Measurements from ENCODE around the gene HHATL.
"Not testable (repeated sequence)": the region's sequence is repeated elsewhere in the genome, so short reads cannot be mapped to it uniquely, and the experiment has no call there.

Gene HHATL

DNA sequence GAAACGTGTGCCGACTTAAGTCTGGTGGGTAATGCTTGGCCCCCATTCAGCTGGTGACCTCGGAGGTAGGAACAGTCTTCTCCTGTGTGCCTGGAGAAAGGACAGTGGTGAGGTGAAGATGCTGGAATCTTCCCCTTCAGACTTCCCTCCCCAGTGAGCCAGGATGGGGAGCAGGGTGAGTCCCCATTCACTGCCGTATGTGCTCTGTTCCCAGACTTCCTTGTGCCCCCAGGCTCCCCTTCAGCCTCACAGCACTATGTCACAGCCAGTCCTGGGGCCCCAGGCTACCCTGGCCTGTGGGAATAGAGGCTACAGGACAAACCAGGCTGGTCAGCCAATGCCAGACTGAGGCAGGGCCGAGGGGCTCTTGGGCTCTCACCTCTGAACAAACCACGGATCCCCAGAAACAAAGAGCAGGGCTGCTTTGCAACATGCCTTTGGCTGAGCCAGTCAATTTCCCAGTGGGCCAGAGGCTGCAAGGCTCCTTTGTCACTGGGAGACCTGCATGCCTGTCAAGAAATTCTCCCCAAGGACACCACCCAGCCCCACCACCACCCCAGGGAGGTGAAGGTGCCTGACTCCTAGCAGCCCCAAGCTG lies 31.8 kb upstream of the HHATL start:
- in situ Hi-C loops (cut with HindIII; ENCODE audit: low sequenced_read_pairs), result no loop called here

DNA sequence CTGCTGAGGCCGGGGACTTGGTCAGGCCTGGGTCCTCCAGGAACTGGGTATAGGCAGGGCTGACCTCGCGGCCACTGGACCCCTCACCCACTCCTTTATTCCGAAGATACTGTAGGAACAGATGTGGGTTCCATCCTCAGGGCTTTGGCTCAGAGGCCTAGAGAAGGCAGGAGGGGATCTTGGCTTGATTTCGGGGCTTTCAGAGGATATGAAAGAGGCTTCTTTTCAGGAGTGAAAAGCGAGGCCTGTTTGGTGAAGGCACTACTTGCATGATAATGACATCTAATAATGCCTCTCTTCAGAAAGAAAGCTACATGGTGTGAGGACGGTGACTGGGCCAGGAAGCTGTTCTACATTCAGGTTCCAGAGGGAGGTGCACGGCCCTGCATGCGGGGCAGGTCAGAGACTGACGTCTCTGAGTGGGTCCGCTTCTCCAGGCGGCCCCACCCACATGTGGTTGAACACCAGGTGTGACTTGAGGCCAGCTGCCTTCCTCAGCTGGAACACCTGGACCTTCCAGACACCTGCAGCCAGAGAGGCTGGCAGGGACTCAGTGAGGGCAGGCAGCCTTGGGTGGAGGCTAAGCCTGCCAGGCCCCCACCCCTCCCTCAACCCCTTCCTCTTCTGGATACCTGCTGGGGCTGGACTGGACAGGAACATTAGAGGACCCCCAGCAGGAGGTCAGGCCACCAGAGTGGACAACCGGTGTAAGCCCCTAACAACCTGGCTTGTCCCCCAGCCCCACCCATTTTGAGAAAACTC lies 31.1 kb upstream of the HHATL start:
- in situ Hi-C loops (cut with HindIII; ENCODE audit: low sequenced_read_pairs), result no loop called here

GRCh38 chr3:42732829-42733459 lies 30.3 kb upstream of the HHATL start:
- in situ Hi-C loops (cut with HindIII; ENCODE audit: low sequenced_read_pairs), result no loop called here

DNA sequence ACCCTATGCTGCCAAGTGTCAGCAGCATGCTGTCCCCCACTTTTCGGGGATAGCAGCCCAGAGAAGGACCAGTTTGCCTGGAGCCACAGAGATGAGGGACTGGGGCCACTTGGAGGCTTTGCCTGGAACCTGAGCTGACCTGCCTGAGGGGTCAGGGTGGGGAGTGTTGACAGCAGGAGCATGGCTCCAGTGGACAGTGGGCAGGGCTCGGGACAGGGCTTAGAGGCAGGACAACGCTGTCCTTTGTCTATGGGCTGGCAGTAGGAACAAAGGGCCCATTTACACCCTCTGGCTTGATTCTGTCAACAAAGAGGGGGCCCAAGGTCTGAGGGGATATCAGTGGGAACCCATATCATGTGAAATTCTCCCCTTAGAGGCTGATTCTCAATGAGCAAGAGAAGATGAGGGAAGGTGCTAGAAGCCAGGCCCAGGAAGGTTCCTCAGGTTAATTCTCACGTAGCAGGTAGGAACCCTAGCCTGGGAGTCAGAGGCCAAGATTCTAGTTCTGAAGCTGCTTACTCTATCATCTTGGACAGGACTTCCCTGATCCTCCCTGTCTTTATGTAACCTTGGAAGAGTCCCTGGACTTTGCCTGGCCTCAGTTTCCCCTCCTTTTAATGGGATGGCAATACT lies 29.7 kb upstream of the HHATL start:
- in situ Hi-C loops (cut with HindIII; ENCODE audit: low sequenced_read_pairs), result no loop called here

GRCh38 chr3:42731476-42732195 lies 29.0 kb upstream of the HHATL start:
- in situ Hi-C loops (cut with HindIII; ENCODE audit: low sequenced_read_pairs), result no loop called here

DNA sequence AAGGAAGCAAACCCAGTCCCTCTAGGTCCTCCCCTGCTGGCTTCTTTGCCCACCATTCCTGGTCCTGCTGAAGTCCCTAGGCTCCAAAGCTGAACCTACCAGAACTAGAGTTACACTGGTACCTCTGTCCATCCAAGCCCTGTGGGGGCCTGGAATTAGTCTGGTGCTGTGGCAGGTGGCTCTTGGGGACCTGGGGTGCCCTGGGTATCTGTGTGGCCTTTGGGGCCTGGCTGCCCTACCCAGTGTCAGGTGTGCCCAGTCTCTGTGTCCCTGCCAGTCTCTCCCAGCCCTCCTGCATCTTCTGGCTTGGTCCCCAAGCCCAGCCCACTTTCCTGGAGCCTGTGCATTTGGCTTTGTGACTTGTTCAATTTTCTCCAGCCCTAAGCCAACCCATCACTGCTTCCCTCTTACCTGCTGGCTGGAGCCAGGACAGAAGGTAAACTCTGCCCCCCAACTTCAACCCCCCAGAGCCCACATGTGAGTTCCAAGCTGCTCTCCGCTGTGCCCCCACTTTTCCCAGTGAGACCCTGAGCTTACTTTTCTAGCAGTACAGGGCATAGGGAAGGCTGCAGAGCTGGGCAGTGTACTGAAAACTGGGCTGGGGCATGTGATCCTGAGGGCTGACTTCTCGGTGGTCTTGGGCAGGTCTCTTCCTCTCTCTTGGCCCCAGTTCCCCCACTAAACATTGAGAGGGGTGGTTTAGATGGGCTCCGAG lies 28.3 kb upstream of the HHATL start:
- in situ Hi-C loops (cut with HindIII; ENCODE audit: low sequenced_read_pairs), result no loop called here

- in situ Hi-C loops (cut with HindIII; ENCODE audit: low sequenced_read_pairs), result no loop called here
Measured at GRCh38 chr3:42730294-42730693, 27.7 kb upstream of the HHATL start.

GRCh38 chr3:42729404-42730145 lies 27.0 kb upstream of the HHATL start:
- in situ Hi-C loops (cut with HindIII; ENCODE audit: low sequenced_read_pairs), result no loop called here

DNA sequence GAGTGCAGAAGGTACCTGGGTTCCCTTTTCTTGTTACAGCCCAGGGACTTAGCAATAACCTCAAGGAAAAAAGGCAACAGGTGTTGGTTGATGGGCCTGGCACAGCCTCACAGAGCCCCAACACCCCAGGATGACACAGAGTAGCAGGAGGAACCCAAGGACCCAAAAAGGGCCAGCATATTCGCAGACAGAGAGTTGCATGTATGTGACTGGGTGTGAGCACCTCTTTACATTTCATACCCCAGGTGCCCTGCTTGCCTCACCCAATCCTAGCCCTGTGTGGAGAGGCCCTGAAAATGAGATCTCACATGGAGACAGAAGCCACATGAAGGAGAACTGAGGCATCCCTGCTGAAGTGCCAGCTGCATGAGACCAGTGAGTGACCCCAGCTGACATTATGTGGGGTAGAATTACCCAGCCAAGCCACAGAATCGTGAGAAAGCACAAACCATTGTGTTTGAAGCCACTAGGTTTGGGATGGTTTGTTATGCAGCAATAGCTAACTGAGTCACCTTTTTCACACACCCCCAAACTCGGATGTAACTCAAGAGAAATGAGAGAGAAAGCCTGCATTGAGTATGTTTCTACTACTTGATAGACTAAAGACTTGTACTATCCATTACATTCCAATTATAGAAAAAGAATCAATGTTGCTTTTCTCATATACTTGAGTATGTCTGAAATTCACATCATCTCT lies 26.2 kb upstream of the HHATL start:
- in situ Hi-C loops (cut with HindIII; ENCODE audit: low sequenced_read_pairs), result no loop called here

- in situ Hi-C loops (cut with HindIII; ENCODE audit: low sequenced_read_pairs), result no loop called here
Measured at GRCh38 chr3:42728056-42728455, 25.5 kb upstream of the HHATL start.

DNA sequence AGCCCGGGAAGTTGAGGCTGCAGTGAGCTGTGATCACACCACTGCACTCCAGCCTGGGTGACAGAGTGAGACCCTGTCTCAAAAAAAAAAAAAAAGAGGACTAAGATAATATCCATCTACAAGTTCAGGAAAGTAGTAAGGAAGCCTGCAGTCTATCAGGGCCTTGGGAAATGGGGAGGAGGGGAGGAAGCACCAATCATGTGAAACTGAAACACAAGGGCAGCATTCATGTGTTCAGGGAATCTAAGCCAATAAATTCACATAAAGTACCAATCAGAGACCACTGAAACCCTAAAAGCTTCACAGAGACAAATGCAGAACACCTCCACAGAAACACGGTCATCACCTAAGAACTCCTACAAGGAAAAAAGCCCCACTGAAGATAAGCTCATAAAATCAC lies 22.9 kb upstream of the HHATL start:
- in situ Hi-C loops (cut with HindIII; ENCODE audit: low sequenced_read_pairs), result no loop called here

DNA sequence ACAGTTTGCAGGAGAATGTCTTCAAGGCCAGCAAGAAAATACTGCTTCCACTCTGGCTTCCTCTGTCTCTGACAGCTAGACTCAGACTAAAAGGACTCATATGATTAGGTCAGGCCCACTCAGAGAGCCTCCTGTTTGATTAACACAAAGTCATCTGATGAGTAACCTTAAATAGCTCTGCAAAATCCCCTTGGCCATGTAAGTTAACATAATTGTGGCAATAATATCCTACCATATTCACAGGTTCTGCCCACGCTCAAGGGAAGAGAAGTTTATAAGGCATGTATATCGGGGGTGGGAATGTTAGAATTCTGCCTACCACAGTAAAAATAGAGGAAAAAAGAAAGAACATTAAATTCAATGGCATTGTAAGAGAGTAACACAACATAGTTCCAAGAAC lies 20.6 kb upstream of the HHATL start:
- in situ Hi-C loops (cut with HindIII; ENCODE audit: low sequenced_read_pairs), result no loop called here

DNA sequence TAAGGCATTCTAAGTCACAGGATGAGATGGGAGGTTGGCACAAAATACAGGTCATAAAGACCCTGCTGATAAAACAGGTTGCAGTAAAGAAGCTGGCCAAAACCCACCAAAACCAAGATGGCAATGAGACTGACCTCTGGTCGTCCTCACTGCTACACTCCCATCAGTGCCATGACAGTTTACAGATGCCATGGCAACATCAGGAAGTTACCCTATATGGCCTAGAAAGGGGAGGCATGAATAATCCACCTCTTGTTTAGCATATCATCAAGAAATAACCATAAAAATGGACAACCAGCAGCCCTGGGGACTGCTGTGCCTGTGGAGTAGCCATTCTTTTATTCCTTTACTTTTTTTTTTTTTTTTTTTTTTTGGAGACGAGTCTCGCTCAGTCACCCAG lies 19.8 kb upstream of the HHATL start:
- in situ Hi-C loops (cut with HindIII; ENCODE audit: low sequenced_read_pairs), result not testable (repeated sequence)

- in situ Hi-C loops (cut with HindIII; ENCODE audit: low sequenced_read_pairs), result no loop called here
Measured at GRCh38 chr3:42721690-42722089, 19.1 kb upstream of the HHATL start.

DNA sequence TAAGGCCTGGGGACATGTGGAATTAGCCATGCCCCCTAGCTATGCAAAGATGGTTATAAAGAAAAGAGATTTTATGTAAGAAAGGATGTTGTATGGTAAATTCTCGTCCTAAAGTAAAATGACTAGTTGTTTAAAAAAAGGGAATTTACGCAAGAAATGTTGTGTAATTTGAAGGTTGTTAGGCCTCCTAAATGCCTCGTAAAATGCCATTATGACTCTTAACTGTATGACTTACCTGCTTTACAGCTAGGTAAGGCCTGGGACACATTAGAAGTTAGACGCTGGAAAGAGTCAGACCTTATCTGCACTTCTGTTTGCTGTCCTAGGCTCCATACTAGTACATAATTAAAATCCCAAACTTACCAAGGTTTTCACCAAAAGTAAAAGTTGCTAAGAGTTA lies 17.5 kb upstream of the HHATL start:
- in situ Hi-C loops (cut with HindIII; ENCODE audit: low sequenced_read_pairs), result no loop called here

GRCh38 chr3:42719002-42719401 lies 16.4 kb upstream of the HHATL start:
- in situ Hi-C loops (cut with HindIII; ENCODE audit: low sequenced_read_pairs), result no loop called here

DNA sequence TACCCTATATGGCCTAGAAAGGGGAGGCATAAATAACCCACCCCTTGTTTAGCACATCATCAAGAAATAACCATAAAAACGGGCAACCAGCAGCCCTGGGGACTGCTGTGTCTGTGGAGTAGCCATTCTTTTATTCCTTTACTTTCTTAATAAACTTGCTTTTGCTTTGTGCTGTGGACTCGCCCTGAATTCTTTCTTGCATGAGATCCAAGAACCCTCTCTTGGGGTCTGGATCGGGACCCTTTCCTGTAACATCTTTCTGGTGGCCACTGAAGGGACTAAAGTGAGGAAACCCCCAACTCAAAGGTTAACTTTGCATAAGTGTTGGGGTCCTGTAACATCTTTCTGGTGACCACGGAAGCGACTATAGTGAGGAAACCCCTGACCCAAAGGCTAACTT lies 15.7 kb upstream of the HHATL start:
- in situ Hi-C loops (cut with HindIII; ENCODE audit: low sequenced_read_pairs), result no loop called here

- in situ Hi-C loops (cut with HindIII; ENCODE audit: low sequenced_read_pairs), result no loop called here
Measured at GRCh38 chr3:42717306-42717705, 14.7 kb upstream of the HHATL start.

DNA sequence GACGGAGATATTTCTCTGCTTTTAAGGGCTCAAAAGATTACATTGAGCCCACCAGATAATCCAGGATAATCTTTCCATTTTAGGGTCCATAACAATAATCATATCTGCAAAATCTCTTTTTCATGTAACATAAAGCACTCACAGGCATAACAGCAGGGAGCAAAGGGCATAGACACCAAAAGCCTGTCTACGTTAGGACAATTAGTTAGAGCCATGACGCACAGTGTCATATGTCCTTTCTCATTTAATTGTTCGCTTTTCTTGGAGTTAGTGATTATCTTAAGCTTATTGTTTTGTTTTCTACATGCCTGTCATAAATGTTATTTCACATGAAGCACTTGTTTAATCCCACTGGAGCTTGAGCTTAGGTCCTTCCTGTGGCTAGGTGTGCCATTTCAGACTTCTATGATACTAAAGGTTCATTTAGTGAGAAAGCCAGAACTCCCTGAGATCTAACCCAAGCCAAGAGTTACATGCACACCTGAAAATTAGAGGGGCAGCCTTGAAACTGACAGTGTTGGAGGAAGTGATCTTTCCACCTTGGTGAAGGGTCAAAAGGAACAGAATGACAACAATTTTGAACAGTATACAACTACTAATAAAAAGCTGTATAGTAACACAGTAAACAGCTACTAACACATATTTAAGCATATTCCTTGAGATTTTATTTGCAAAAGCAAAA lies 11.7 kb upstream of the HHATL start:
- in situ Hi-C loops (cut with HindIII; ENCODE audit: low sequenced_read_pairs), result loop anchor here (5.0 kb wide), 2 partner anchors 43 to 52 kb away; no protein-coding TSS in a partner anchor

All from endothelial cell of hepatic sinusoid (primary cell).